Activated CD4-positive, CD25-positive, alpha-beta regulatory T cell treated with anti-CD3 and anti-CD28 coated beads, Interleukin-2, amount 50 U/mL, for 72 hours (primary cell): Measurements from ENCODE around the gene EPB41L2.
"Not testable (repeated sequence)": the region's sequence is repeated elsewhere in the genome, so short reads cannot be mapped to it uniquely, and the experiment has no call there.

Experiments
- DNase-seq: peaks from one replicate; pipeline ENCODE4 v3.0.0; 2021

EPB41L2 gene

GRCh38 chr6:131001945-131002660, 60.9 kb downstream of the EPB41L2 start:
- DNase-seq: no peak

- no peak for DNase-seq
Observed at GRCh38 chr6:131001111-131001736, 61.8 kb downstream of the EPB41L2 start.

- no peak for DNase-seq
Observed at GRCh38 chr6:131000544-131000943, 62.5 kb downstream of the EPB41L2 start.

GRCh38 chr6:130997061-130997753, 65.8 kb downstream of the EPB41L2 start:
- DNase-seq: no peak

GRCh38 chr6:130996635-130997034, 66.4 kb downstream of the EPB41L2 start:
- DNase-seq: no peak

- DNase-seq: no peak
Observed at GRCh38 chr6:130995783-130996447, 67.1 kb downstream of the EPB41L2 start.

- no peak for DNase-seq
Observed at GRCh38 chr6:130994319-130995097, 68.5 kb downstream of the EPB41L2 start.

GRCh38 chr6:130993292-130993765, 69.7 kb downstream of the EPB41L2 start:
- DNase-seq: no peak

GRCh38 chr6:130991422-130992137, 71.5 kb downstream of the EPB41L2 start:
- no peak for DNase-seq

GRCh38 chr6:130987539-130987938, 75.5 kb downstream of the EPB41L2 start:
- DNase-seq: not testable (repeated sequence)

- no peak for DNase-seq
Observed at GRCh38 chr6:130985115-130985514, 77.9 kb downstream of the EPB41L2 start.

GRCh38 chr6:130982941-130983456, 80.0 kb downstream of the EPB41L2 start:
- no peak for DNase-seq

- no peak for DNase-seq
Observed at GRCh38 chr6:130982135-130982534, 80.9 kb downstream of the EPB41L2 start.

- no peak for DNase-seq
Observed at GRCh38 chr6:130981409-130981808, 81.6 kb downstream of the EPB41L2 start.

- no peak for DNase-seq
Observed at GRCh38 chr6:130980310-130981032, 82.6 kb downstream of the EPB41L2 start.

- DNase-seq: no peak
Observed at GRCh38 chr6:130978660-130979396, 84.2 kb downstream of the EPB41L2 start.

- no peak for DNase-seq
Observed at GRCh38 chr6:130978180-130978579, 84.9 kb downstream of the EPB41L2 start.

GRCh38 chr6:130975325-130975724, 87.7 kb downstream of the EPB41L2 start:
- no peak for DNase-seq

GRCh38 chr6:130973521-130974277, 89.3 kb downstream of the EPB41L2 start:
- no peak for DNase-seq
